GM12878 (cell line): ENCODE data around the gene TRIM62.

Experiments
- HDAC2 ChIP-seq: fragments of 200-600 bp; sonication (generic); IDR thresholded peaks from 2 replicates; pipeline ENCODE4 v1.6.1; 2017
- JUND ChIP-seq: IDR thresholded peaks from 2 replicates; pipeline ENCODE4 v1.6.1; 2012; ENCODE audit warnings: low read depth, mild to moderate bottlenecking, low read length, improper control_type of control experiment, moderate library complexity
- MTA2 ChIP-seq: fragments of 450-650 bp; IDR thresholded peaks from 2 replicates; pipeline ENCODE4 v1.6.1; 2016; ENCODE audit warnings: low read depth, mild to moderate bottlenecking, moderate library complexity
- NFIC ChIP-seq: IDR thresholded peaks from 2 replicates; pipeline ENCODE4 v1.6.1; 2012; ENCODE audit warnings: low read depth, mild to moderate bottlenecking, inconsistent platforms, low read length, moderate library complexity
- NR2F1 ChIP-seq: fragments of 450-650 bp; conservative IDR thresholded peaks from 2 replicates; pipeline ENCODE4 v1.6.1; 2017; ENCODE audit warnings: mild to moderate bottlenecking
- POLR2A ChIP-seq: IDR thresholded peaks from 2 replicates; pipeline ENCODE4 v1.6.1; 2011; ENCODE audit warnings: low read depth, mild to moderate bottlenecking, low read length
- RBBP5 ChIP-seq: fragments of 200-600 bp; sonication (generic); conservative IDR thresholded peaks from 2 replicates; pipeline ENCODE4 v1.6.1; 2016
- SUZ12 ChIP-seq: fragments of 200-600 bp; sonication (generic); IDR thresholded peaks from one replicate; pipeline ENCODE4 v1.6.1; 2018; ENCODE audit warnings: antibody characterized with exemption, mild to moderate bottlenecking; ENCODE audit not compliant: unreplicated experiment
- TAF1 ChIP-seq: IDR thresholded peaks from 2 replicates; pipeline ENCODE4 v1.6.1; 2011; ENCODE audit warnings: mild to moderate bottlenecking, low read depth, low read length, borderline replicate concordance
- ZNF24 ChIP-seq: fragments of 450-650 bp; IDR thresholded peaks from 2 replicates; pipeline ENCODE4 v1.6.1; 2017; ENCODE audit warnings: antibody characterized with exemption, mild to moderate bottlenecking
- ZSCAN29 ChIP-seq: fragments of 450-650 bp; IDR thresholded peaks from 2 replicates; pipeline ENCODE4 v1.6.1; 2017; ENCODE audit warnings: mild to moderate bottlenecking, moderate library complexity
- TF ChIP-seq, protein P1 (sequence below): IDR thresholded peaks from 2 replicates; pipeline ENCODE4 v1.6.1; 2011; ENCODE audit warnings: low read depth, mild to moderate bottlenecking, low read length, moderate library complexity, borderline replicate concordance; ENCODE audit errors: extremely low read depth
- TF ChIP-seq, protein P2 (sequence below): IDR thresholded peaks from 2 replicates; pipeline ENCODE4 v1.6.1; 2011; ENCODE audit warnings: mild to moderate bottlenecking, low read depth, low read length, moderate library complexity; ENCODE audit not compliant: insufficient replicate concordance
- TF ChIP-seq, protein P3 (sequence below): IDR thresholded peaks from 2 replicates; pipeline ENCODE4 v1.6.1; 2012; ENCODE audit warnings: low read length, inconsistent platforms

DNA sequence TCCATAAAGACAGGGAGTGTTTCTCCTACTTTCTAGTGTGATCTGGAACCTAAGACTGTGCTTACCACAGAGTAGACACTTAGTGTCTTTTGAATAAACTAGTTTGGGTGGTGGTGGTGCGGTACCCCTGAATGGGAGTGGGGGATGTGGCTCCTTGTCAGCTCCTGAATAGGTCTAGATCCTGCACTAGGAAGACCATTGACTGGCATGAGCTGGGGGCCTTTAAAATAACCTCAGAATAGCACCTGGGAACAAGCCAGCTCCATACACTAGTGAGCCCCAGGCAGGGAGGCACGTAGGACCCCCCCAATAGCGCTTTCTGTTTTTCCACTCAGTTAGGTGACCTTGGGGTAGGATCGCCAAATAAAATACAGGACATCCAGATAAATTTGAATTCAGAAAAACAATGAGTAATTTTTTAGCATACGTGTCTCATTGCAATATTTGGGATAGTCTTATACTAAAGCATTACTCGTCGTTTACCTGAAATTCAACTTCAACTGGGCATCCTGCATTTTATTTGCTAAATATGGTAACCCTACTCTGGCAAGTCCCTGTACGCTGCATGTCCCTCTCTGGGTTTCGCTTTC, 55.3 kb downstream of the TRIM62 start:
- TF ChIP-seq HDAC2 = no peak
- TF ChIP-seq TAF1 = no peak
- TF ChIP-seq, protein P1, sequence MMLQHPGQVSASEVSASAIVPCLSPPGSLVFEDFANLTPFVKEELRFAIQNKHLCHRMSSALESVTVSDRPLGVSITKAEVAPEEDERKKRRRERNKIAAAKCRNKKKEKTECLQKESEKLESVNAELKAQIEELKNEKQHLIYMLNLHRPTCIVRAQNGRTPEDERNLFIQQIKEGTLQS = no peak
- TF ChIP-seq MTA2 = no peak
- no peak for TF ChIP-seq JUND
- TF ChIP-seq ZSCAN29 = no peak
- TF ChIP-seq NR2F1 = no peak
- TF ChIP-seq RBBP5 = no peak
- TF ChIP-seq SUZ12 = no peak
- TF ChIP-seq, protein P2, sequence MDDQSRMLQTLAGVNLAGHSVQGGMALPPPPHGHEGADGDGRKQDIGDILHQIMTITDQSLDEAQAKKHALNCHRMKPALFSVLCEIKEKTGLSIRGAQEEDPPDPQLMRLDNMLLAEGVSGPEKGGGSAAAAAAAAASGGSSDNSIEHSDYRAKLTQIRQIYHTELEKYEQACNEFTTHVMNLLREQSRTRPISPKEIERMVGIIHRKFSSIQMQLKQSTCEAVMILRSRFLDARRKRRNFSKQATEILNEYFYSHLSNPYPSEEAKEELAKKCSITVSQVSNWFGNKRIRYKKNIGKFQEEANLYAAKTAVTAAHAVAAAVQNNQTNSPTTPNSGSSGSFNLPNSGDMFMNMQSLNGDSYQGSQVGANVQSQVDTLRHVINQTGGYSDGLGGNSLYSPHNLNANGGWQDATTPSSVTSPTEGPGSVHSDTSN = no peak
- TF ChIP-seq, protein P3, sequence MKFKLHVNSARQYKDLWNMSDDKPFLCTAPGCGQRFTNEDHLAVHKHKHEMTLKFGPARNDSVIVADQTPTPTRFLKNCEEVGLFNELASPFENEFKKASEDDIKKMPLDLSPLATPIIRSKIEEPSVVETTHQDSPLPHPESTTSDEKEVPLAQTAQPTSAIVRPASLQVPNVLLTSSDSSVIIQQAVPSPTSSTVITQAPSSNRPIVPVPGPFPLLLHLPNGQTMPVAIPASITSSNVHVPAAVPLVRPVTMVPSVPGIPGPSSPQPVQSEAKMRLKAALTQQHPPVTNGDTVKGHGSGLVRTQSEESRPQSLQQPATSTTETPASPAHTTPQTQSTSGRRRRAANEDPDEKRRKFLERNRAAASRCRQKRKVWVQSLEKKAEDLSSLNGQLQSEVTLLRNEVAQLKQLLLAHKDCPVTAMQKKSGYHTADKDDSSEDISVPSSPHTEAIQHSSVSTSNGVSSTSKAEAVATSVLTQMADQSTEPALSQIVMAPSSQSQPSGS = no peak
- no peak for TF ChIP-seq ZNF24
- no peak for TF ChIP-seq POLR2A
- no peak; the same call in 1 of the 2 replicates for TF ChIP-seq NFIC
